ENCODE data around the gene SCEL.
"Not testable (repeated sequence)": the region's sequence is repeated elsewhere in the genome, so short reads cannot be mapped to it uniquely, and the experiment has no call there.

Gene SCEL

GRCh38 chr13:77519396-77519795, 16.1 kb upstream of the SCEL start:
- in situ Hi-C loops (cut with MboI; ENCODE audit: low pct_unique_long_range_greater_than_20kb, low sequenced_read_pairs); DNase-seq: not testable (repeated sequence)

GRCh38 chr13:77519808-77520207, 15.7 kb upstream of the SCEL start:
- in situ Hi-C loops (cut with MboI; ENCODE audit: low pct_unique_long_range_greater_than_20kb, low sequenced_read_pairs), result no loop called here
- DNase-seq, result no peak

GRCh38 chr13:77521194-77521593, 14.3 kb upstream of the SCEL start:
- no peak for DNase-seq
- in situ Hi-C loops (cut with MboI; ENCODE audit: low pct_unique_long_range_greater_than_20kb, low sequenced_read_pairs), result no loop called here

GRCh38 chr13:77521595-77522367, 13.7 kb upstream of the SCEL start:
- in situ Hi-C loops (cut with MboI; ENCODE audit: low pct_unique_long_range_greater_than_20kb, low sequenced_read_pairs), result no loop called here
- DNase-seq, result no peak

GRCh38 chr13:77522444-77522843, 13.1 kb upstream of the SCEL start:
- DNase-seq, result no peak
- in situ Hi-C loops (cut with MboI; ENCODE audit: low pct_unique_long_range_greater_than_20kb, low sequenced_read_pairs), result no loop called here

GRCh38 chr13:77523386-77523785, 12.1 kb upstream of the SCEL start:
- DNase-seq, result no peak
- in situ Hi-C loops (cut with MboI; ENCODE audit: low pct_unique_long_range_greater_than_20kb, low sequenced_read_pairs), result no loop called here

GRCh38 chr13:77523834-77524728, 11.4 kb upstream of the SCEL start:
- in situ Hi-C loops (cut with MboI; ENCODE audit: low pct_unique_long_range_greater_than_20kb, low sequenced_read_pairs), result no loop called here
- DNase-seq, result no peak

- in situ Hi-C loops (cut with MboI; ENCODE audit: low pct_unique_long_range_greater_than_20kb, low sequenced_read_pairs), result no loop called here
- no peak for DNase-seq
Measured at GRCh38 chr13:77528414-77528813, 7.1 kb upstream of the SCEL start.

GRCh38 chr13:77528834-77529500, 6.5 kb upstream of the SCEL start:
- in situ Hi-C loops (cut with MboI; ENCODE audit: low pct_unique_long_range_greater_than_20kb, low sequenced_read_pairs), result no loop called here
- no peak for DNase-seq

GRCh38 chr13:77529501-77529840, 6.0 kb upstream of the SCEL start:
- in situ Hi-C loops (cut with MboI; ENCODE audit: low pct_unique_long_range_greater_than_20kb, low sequenced_read_pairs), result no loop called here
- no peak for DNase-seq

GRCh38 chr13:77530875-77531274, 4.6 kb upstream of the SCEL start:
- no peak for DNase-seq
- in situ Hi-C loops (cut with MboI; ENCODE audit: low pct_unique_long_range_greater_than_20kb, low sequenced_read_pairs), result no loop called here

GRCh38 chr13:77532983-77533382, 2.5 kb upstream of the SCEL start:
- in situ Hi-C loops (cut with MboI; ENCODE audit: low pct_unique_long_range_greater_than_20kb, low sequenced_read_pairs), result no loop called here
- no peak for DNase-seq

GRCh38 chr13:77533875-77534788, 1.4 kb upstream of the SCEL start:
- DNase-seq, result peak; percentile 11
- in situ Hi-C loops (cut with MboI; ENCODE audit: low pct_unique_long_range_greater_than_20kb, low sequenced_read_pairs), result no loop called here

GRCh38 chr13:77536358-77536757, 852 bp downstream of the SCEL start:
- no peak for DNase-seq
- in situ Hi-C loops (cut with MboI; ENCODE audit: low pct_unique_long_range_greater_than_20kb, low sequenced_read_pairs), result no loop called here

GRCh38 chr13:77537289-77537919, 1.9 kb downstream of the SCEL start:
- DNase-seq, result no peak
- in situ Hi-C loops (cut with MboI; ENCODE audit: low pct_unique_long_range_greater_than_20kb, low sequenced_read_pairs), result no loop called here

GRCh38 chr13:77543711-77544110, 8.2 kb downstream of the SCEL start:
- in situ Hi-C loops (cut with MboI; ENCODE audit: low pct_unique_long_range_greater_than_20kb, low sequenced_read_pairs), result no loop called here
- no peak for DNase-seq

- in situ Hi-C loops (cut with MboI; ENCODE audit: low pct_unique_long_range_greater_than_20kb, low sequenced_read_pairs), result no loop called here
- DNase-seq, result no peak
Measured at GRCh38 chr13:77544355-77544754, 8.8 kb downstream of the SCEL start.

- DNase-seq, result no peak
- in situ Hi-C loops (cut with MboI; ENCODE audit: low pct_unique_long_range_greater_than_20kb, low sequenced_read_pairs), result no loop called here
Measured at GRCh38 chr13:77544758-77545338, 9.3 kb downstream of the SCEL start.
